IMR-90 (cell line): Measurements from ENCODE around the gene SLC38A3. TPM values are rescaled to one million over a fixed set of nuclear protein-coding genes. Genes with fewer than 3 reads are reported as not detected.

ENCODE experiments used
- ATAC-seq: fragments of 200-7000 bp; cut with Tn5 transposase; 2 replicates; pipeline ENCODE4 v1.9.1; 2020; ENCODE audit warnings: low read depth, mild to moderate bottlenecking, moderate library complexity
- BruUV-seq: library from RNA; stranded (reverse); fragments of 400-500 nt; replicated peaks from 2 replicates; lab custom pipeline; 2021; lab: Mats Ljungman, UMichigan
- CTCF ChIA-PET: fragments of 300-600 bp; formaldehyde crosslinking; extraction: SDS; loops from one replicate; lab custom pipeline; 2021; ENCODE audit warnings: antibody characterized with exemption; lab: Yijun Ruan, JAX
- POLR2A ChIA-PET: fragments of 300-600 bp; sonication (Branson Sonifier 250); formaldehyde crosslinking; loops from one replicate; lab custom pipeline; 2022; ENCODE audit warnings: antibody characterized with exemption; ENCODE audit not compliant: unreplicated experiment; lab: Charles Lee
- DNase-seq: peaks from one replicate; pipeline ENCODE4 v3.0.0; 2013
- H2AFZ ChIP-seq: replicated peaks from 2 replicates; pipeline ENCODE3; 2013; ENCODE audit warnings: low read length, mild to moderate bottlenecking; ENCODE audit not compliant: poor library complexity
- H2AK5ac ChIP-seq: 2 replicates; pipeline ENCODE4 v1.6.1; 2013; ENCODE audit warnings: low read depth, low read length, inconsistent platforms
- H2AK9ac ChIP-seq: replicated peaks from 2 replicates; pipeline ENCODE3; 2013; ENCODE audit warnings: mild to moderate bottlenecking, low read depth, low read length, moderate library complexity; ENCODE audit not compliant: poor library complexity
- H2BK120ac ChIP-seq: 2 replicates; pipeline ENCODE4 v1.6.1; 2013; ENCODE audit warnings: low read depth, low read length, inconsistent platforms
- H2BK15ac ChIP-seq: 3 replicates; pipeline ENCODE4 v1.6.1; 2013; ENCODE audit warnings: low read depth, low read length, inconsistent platforms
- H2BK20ac ChIP-seq: 2 replicates; pipeline ENCODE4 v1.6.1; 2013; ENCODE audit warnings: low read depth, mild to moderate bottlenecking, inconsistent platforms, low read length, moderate library complexity
- H2BK5ac ChIP-seq: 2 replicates; pipeline ENCODE4 v1.6.1; 2013; ENCODE audit warnings: mild to moderate bottlenecking, low read depth, low read length, inconsistent platforms; ENCODE audit not compliant: poor library complexity, severe bottlenecking
- H3K14ac ChIP-seq: replicated peaks from 2 replicates; pipeline ENCODE4 v1.6.1; 2013; ENCODE audit warnings: low read depth, low read length, inconsistent platforms
- H3K18ac ChIP-seq: 2 replicates; pipeline ENCODE4 v1.6.1; 2013; ENCODE audit warnings: low read depth, low read length, control low read depth
- H3K23ac ChIP-seq: 2 replicates; pipeline ENCODE4 v1.6.1; 2013; ENCODE audit warnings: low read depth, low read length, inconsistent platforms
- H3K27ac ChIP-seq: 2 replicates; pipeline ENCODE4 v1.5.1; 2013; ENCODE audit warnings: mild to moderate bottlenecking, control low read depth, low read length; ENCODE audit not compliant: insufficient read depth
- H3K27me3 ChIP-seq: 2 replicates; pipeline ENCODE4 v1.6.1; 2013; ENCODE audit warnings: low read length; ENCODE audit not compliant: control insufficient read depth, insufficient read depth
- H3K36me3 ChIP-seq: 2 replicates; pipeline ENCODE4 v1.6.1; 2013; ENCODE audit warnings: low read length, mixed read lengths; ENCODE audit not compliant: control insufficient read depth, insufficient read depth
- H3K4ac ChIP-seq: 2 replicates; pipeline ENCODE4 v1.6.1; 2013; ENCODE audit warnings: low read depth, low read length, inconsistent platforms
- H3K4me1 ChIP-seq: 2 replicates; pipeline ENCODE4 v1.6.1; 2013; ENCODE audit warnings: low read length, mixed read lengths; ENCODE audit not compliant: control insufficient read depth, insufficient read depth
- H3K4me2 ChIP-seq: 2 replicates; pipeline ENCODE4 v1.6.1; 2013; ENCODE audit warnings: low read depth, mild to moderate bottlenecking, control low read depth, low read length, moderate library complexity
- H3K4me3 ChIP-seq: 2 replicates; pipeline ENCODE4 v1.5.1; 2013; ENCODE audit warnings: low read depth, mild to moderate bottlenecking, control low read depth, low read length, moderate library complexity; ENCODE audit not compliant: insufficient read depth
- H3K56ac ChIP-seq: 2 replicates; pipeline ENCODE4 v1.6.1; 2013; ENCODE audit warnings: low read length, inconsistent platforms; ENCODE audit not compliant: insufficient read depth; ENCODE audit errors: extremely low read depth
- H3K79me1 ChIP-seq, 2 experiments: 2 replicates each; pipeline ENCODE4 v1.6.1; 2013; ENCODE audit warnings: low read length in 2 of 2, inconsistent platforms in 1 of 2, low read depth in 1 of 2
- H3K9ac ChIP-seq: 2 replicates; pipeline ENCODE4 v1.6.1; 2013; ENCODE audit warnings: low read depth, low read length, control low read depth
- H3K9me1 ChIP-seq: 2 replicates; pipeline ENCODE4 v1.6.1; 2013; ENCODE audit warnings: low read length, inconsistent platforms; ENCODE audit not compliant: insufficient read depth
- H3K9me3 ChIP-seq: 2 replicates; pipeline ENCODE4 v1.6.1; 2013; ENCODE audit warnings: low read length; ENCODE audit not compliant: control insufficient read depth, insufficient read depth
- H4K20me1 ChIP-seq: 2 replicates; pipeline ENCODE4 v1.6.1; 2013; ENCODE audit warnings: low read length, inconsistent platforms; ENCODE audit not compliant: insufficient read depth
- H4K5ac ChIP-seq: 2 replicates; pipeline ENCODE4 v1.6.1; 2013; ENCODE audit warnings: mild to moderate bottlenecking, low read depth, low read length, control low read depth
- H4K8ac ChIP-seq, 2 experiments: 2 replicates each; pipeline ENCODE4 v1.6.1; 2013; ENCODE audit warnings: low read depth in 2 of 2, low read length in 2 of 2, control low read depth in 1 of 2, inconsistent platforms in 1 of 2
- H4K91ac ChIP-seq: 2 replicates; pipeline ENCODE4 v1.6.1; 2013; ENCODE audit warnings: low read depth, low read length, inconsistent platforms; ENCODE audit not compliant: insufficient read depth
- BHLHE40 ChIP-seq: fragments of 150-350 bp; IDR thresholded peaks from 2 replicates; pipeline ENCODE4 v1.6.1; 2016; ENCODE audit warnings: mild to moderate bottlenecking, low read depth, low read length
- CEBPB ChIP-seq: IDR thresholded peaks from 2 replicates; pipeline ENCODE4 v1.6.1; 2012; ENCODE audit warnings: low read depth, low read length, improper control_type of control experiment
- FOS ChIP-seq: fragments of 150-350 bp; IDR thresholded peaks from 2 replicates; pipeline ENCODE4 v1.6.1; 2016; ENCODE audit warnings: low read depth, low read length
- MAFK ChIP-seq: IDR thresholded peaks from 2 replicates; pipeline ENCODE4 v1.6.1; 2012; ENCODE audit warnings: low read depth, low read length, improper control_type of control experiment
- MAZ ChIP-seq: IDR thresholded peaks from 2 replicates; pipeline ENCODE4 v1.6.1; 2012; ENCODE audit warnings: low read depth, mild to moderate bottlenecking, low read length, improper control_type of control experiment, moderate library complexity, borderline replicate concordance
- NFE2L2 ChIP-seq: fragments of 150-350 bp; IDR thresholded peaks from 2 replicates; pipeline ENCODE4 v1.6.1; 2016; ENCODE audit warnings: low read depth, mild to moderate bottlenecking, low read length
- POLR2A ChIP-seq: IDR thresholded peaks from 2 replicates; pipeline ENCODE4 v1.6.1; 2012; ENCODE audit warnings: mild to moderate bottlenecking, low read depth, low read length
- RAD21 ChIP-seq: IDR thresholded peaks from 2 replicates; pipeline ENCODE4 v1.6.1; 2012; ENCODE audit warnings: low read length, improper control_type of control experiment
- RFX5 ChIP-seq: IDR thresholded peaks from 2 replicates; pipeline ENCODE4 v1.8.0; 2012; ENCODE audit warnings: low read depth, mild to moderate bottlenecking, low read length, moderate library complexity
- WGBS, 2 experiments: methylation state at CpG; one replicate each; pipeline versions ENCODE4 v1.1.5 to v1.1.7; 2013; ENCODE audit warnings: missing lambda C conversion rate in 2 of 2; ENCODE audit not compliant: insufficient read length in 1 of 2; ENCODE audit errors: extremely low coverage in 2 of 2; 5-methylcytosine and 5-hydroxymethylcytosine counted together
- dilution Hi-C: fragments of 300-500 bp; cut with HindIII; formaldehyde crosslinking; loops from one replicate; pipeline ENCODE4 v1.14.3; 2018; ENCODE audit warnings: low sequenced_read_pairs; ENCODE audit not compliant: unreplicated experiment
- in situ Hi-C: fragments of 300-500 bp; cut with MboI; formaldehyde crosslinking; loops from 3 replicates; pipeline ENCODE4 v1.14.3; 2019; ENCODE audit warnings: low sequenced_read_pairs, inconsistent platforms, mixed read lengths
- intact Hi-C: fragments of 100-400 bp; cut with micrococcal nuclease; formaldehyde crosslinking; loops from 2 replicates; pipeline ENCODE4 v1.10.0; 2022
- polyA plus RNA-seq, 3 experiments: library from polyadenylated mRNA; depleted of rRNA; stranded (reverse); fragments of >200 nt; gene quantifications; 2 replicates each; pipeline ENCODE4 v1.2.3, GENCODE V29; 2012; ENCODE audit warnings: low replicate concordance in 1 of 3
- total RNA-seq: library from RNA; depleted of rRNA; stranded (reverse); fragments of >200 nt; gene quantifications from 2 replicates; pipeline ENCODE4 v1.2.3, GENCODE V29; 2012
- TF ChIP-seq, protein P1 (sequence below): fragments of 150-350 bp; IDR thresholded peaks from 2 replicates; pipeline ENCODE4 v1.6.1; 2016; ENCODE audit warnings: low read depth, mild to moderate bottlenecking, low read length, moderate library complexity, borderline replicate concordance

Gene SLC38A3
- total and polyA plus RNA-seq, 2 of the 4 experiments (the other 2 are of a cell fraction): 0.12 to 0.36 TPM

DNA sequence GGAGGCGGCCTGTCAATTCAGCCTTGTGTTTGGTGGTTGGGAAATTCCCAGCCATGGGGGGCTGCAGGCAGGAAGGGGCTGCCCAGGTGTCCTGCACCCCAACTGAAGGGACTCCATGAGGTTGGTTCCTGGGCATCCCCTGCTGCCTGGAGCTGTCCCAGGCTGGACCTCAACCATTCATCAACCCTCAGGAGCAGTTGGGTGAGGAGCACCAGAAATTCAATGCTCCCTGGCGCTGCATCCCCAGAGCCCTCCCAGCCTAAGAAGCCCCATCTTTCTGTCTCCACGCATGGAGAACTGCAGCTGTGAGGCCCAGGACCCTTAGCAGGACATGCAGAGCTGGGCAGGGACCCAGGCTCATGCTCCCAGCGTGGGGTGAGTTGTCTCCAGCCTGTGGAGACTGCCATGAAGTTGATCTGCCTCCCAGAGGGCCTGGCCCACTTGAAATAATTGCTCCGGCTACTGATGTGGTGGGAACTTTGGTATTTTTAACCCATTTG, 55.9 kb downstream of the SLC38A3 start:
- ChIA-PET POLR2A (interaction anchor here (0.6 kb wide), 1 partner anchor 44 kb away, joined by 3 read pairs; no protein-coding TSS in a partner anchor), CTCF (no interaction called here)
- dilution Hi-C loops (no loop called here), in situ Hi-C loops (no loop called here), intact Hi-C loops (loop anchor here (1.0 to 5.0 kb wide), 2 partner anchors 12 to 61 kb away; partner anchors contain the start of gene HYAL2)
- peak overlapping the region; percentile 87 for H2BK5ac ChIP-seq
- H2BK15ac ChIP-seq: no peak overlapping the region
- H3K27me3 ChIP-seq: no peaks in the 10 kb centered on the region
- H3K14ac ChIP-seq: peak overlapping the region; percentile 95
- H2BK120ac ChIP-seq: peak overlapping the region; percentile 79; the same call in 1 of the 2 replicates
- TF ChIP-seq BHLHE40 (no peak), RAD21 (no peak), FOS (no peak), CEBPB (no peak), NFE2L2 (no peak), RFX5 (no peak), POLR2A (no peak), MAZ (no peak), MAFK (no peak)
- TF ChIP-seq, protein P1, sequence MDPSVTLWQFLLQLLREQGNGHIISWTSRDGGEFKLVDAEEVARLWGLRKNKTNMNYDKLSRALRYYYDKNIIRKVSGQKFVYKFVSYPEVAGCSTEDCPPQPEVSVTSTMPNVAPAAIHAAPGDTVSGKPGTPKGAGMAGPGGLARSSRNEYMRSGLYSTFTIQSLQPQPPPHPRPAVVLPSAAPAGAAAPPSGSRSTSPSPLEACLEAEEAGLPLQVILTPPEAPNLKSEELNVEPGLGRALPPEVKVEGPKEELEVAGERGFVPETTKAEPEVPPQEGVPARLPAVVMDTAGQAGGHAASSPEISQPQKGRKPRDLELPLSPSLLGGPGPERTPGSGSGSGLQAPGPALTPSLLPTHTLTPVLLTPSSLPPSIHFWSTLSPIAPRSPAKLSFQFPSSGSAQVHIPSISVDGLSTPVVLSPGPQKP: no peak
- peak overlapping the region; percentile 99 for H2AK9ac ChIP-seq
- H3K79me1 ChIP-seq: peaks cover 15 to 62% of the 10 kb centered on the region in 2 experiments
- H3K4me2 ChIP-seq: peak overlapping the region; percentile 82
- H2AK5ac ChIP-seq: peak overlapping the region; percentile 97
- H2AFZ ChIP-seq: peak overlapping the region; percentile 89
- H3K4me3 ChIP-seq: no peak overlapping the region
- no peak overlapping the region for H3K56ac ChIP-seq
- peaks cover 22% of the 10 kb centered on the region for H3K36me3 ChIP-seq
- 50% methylated on average over 1 of the region's 5 CpGs; no CpG with 5 or more reads in 1 of the 2 experiments for WGBS, 2 experiments
- H3K4ac ChIP-seq: peak overlapping the region; percentile 93
- peak overlapping the region; percentile 97 for H4K91ac ChIP-seq
- H3K9ac ChIP-seq: peak overlapping the region; percentile 76
- H4K20me1 ChIP-seq: peaks cover 10% of the 10 kb centered on the region; the same call in 1 of the 2 replicates
- no peak for ATAC-seq
- 0 out of 2 replicates have a peak overlapping the region, but pooled peaks have one; percentile 41 for H2BK20ac ChIP-seq
- peak overlapping the region; percentile 92 to 95; a peak in 3 of 4 replicates for H4K8ac ChIP-seq
- no peaks in the 10 kb centered on the region for H3K9me3 ChIP-seq
- H3K18ac ChIP-seq: no peak overlapping the region
- no TSS peak for BruUV-seq
- peaks cover 36% of the 10 kb centered on the region for H3K4me1 ChIP-seq
- H4K5ac ChIP-seq: peak overlapping the region; percentile 97
- DNase-seq: no peak
- peaks cover 20% of the 10 kb centered on the region for H3K9me1 ChIP-seq
- H3K27ac ChIP-seq: peak overlapping the region; percentile 90
- peak overlapping the region; percentile 97 for H3K23ac ChIP-seq
